ENCODE data around the gene CMC1.
"Not testable (repeated sequence)": the region's sequence is repeated elsewhere in the genome, so short reads cannot be mapped to it uniquely, and the experiment has no call there.

Gene CMC1

GRCh38 chr3:28247286-28247685 lies 5.9 kb downstream of the CMC1 start:
- DNase-seq, result no peak

GRCh38 chr3:28250999-28251398 lies 9.6 kb downstream of the CMC1 start:
- DNase-seq, result no peak

GRCh38 chr3:28252001-28252431 lies 10.6 kb downstream of the CMC1 start:
- no peak for DNase-seq

GRCh38 chr3:28253040-28253715 lies 11.8 kb downstream of the CMC1 start:
- no peak for DNase-seq

- DNase-seq, result no peak
These were observed 20.6 kb downstream of the CMC1 start for GRCh38 chr3:28262001-28262400.

DNA sequence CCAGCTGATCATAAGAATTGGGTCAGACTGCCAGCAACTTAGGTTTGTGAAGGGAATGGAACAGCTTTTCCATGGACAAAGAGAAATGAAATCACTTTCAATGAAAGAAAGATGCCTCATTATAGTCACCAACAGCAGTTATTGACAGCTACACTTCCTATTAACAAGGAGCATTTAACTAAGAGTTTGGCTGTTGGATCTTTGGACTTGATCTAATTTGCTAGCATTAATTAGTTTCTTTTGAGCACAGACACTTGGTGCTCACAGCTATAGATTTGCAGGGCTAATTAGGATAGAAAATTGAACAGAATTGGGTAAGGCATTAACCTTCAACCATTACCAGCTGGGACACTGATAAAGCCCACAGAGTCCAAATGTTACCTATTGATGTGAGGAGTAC lies 24.2 kb downstream of the CMC1 start:
- DNase-seq, result no peak

- DNase-seq, result no peak
These were observed 26.8 kb downstream of the CMC1 start for GRCh38 chr3:28267984-28268849.

GRCh38 chr3:28268989-28269388 lies 27.6 kb downstream of the CMC1 start:
- no peak for DNase-seq

DNA sequence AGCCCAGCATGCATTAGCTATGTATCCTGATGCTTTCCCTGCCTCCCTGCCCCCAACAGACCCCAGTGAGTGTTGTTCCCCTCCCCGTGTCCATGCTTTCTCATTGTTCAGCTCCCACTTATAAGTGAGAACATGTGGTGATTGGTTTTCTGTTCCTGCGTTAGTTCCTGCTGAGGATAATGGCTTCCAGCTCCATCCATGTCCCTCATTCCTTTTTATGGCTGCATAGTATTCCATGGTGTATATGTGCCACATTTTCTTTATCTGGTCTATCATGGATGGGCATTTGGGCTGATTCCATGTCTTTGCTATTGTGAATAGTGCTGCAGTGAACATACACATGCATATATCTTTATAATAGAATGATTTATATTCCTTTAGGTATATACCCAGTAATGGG lies 28.5 kb downstream of the CMC1 start:
- DNase-seq, result not testable (repeated sequence)

DNA sequence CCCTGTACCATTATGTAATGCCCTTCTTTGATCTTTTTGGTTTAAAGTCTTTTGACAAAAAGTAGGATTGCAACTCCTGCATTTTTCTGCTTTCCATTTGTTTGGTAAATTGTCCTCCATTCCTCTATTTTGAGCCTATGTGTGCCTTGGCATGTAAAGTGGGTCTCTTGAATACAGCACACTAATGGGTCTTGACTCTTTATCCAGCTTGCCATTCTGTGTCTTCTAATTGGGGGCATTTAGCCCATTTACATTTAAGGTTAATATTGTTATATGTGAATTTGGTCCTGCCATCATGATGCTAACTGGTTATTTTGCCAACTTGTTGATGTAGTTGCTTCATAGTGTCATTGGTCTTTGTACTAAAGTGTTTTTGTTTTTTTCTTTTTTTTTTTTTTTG lies 32.4 kb downstream of the CMC1 start:
- DNase-seq, result no peak

DNA sequence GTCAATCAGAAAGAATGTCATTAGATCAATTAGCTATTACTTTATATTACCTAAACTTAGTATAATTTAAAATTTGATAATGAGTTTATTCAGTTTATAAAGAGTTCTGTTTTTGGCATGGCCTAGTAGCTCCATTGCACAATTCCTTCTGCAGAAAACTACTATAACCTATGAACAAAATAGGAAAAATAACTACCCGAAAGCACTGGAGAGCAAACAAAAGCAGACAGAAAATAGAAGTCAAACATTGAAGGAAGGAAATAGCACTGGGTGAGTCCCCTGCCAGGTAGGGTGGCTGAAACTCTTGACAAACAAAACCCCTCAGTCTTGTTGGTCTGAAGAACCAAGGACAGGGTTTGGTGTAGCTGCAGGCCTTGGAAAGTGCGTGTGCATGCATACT lies 37.5 kb downstream of the CMC1 start:
- DNase-seq, result no peak

DNA sequence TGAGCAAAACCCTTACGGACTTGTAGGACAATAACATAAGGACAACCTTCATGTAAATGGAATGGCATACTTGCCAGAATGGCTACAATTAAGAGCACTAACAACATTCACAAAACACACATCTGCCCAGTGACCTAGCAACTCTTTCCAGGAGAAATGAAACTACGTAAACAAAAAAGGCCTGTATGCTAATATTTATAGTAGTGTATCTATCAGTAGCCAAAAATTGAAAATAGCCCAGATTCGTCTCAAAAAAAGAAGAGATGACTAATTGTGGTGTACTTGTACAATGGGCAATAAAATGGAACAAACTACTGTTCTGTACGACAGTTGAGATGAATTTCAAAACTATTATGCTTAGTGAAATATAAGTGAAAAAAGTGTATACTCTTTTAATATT lies 38.4 kb downstream of the CMC1 start:
- DNase-seq, result no peak

GRCh38 chr3:28280781-28281180 lies 39.4 kb downstream of the CMC1 start:
- DNase-seq, result no peak

GRCh38 chr3:28286595-28286994 lies 45.2 kb downstream of the CMC1 start:
- no peak for DNase-seq

- no peak for DNase-seq
These were observed 45.6 kb downstream of the CMC1 start for GRCh38 chr3:28287046-28287445.

DNA sequence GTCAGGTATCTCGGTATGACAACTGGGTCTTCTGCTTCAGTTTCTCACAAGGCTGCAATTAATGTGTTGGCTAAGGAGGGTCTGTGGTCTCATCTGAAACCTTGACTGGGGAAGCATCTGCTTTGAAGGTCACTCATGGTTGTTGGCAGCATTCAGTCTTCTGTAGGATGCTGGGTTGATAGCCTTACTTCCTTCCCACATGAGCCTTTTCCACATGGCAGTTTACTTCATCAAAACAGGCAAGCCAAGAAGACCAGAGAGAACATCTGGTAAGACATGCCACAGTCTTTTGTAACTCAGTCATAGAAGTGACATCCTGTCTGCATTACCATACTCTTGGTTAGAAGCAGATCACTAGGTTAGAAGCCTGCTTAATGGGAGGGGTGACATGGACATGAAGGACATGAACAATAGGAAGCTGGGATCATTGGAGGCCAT lies 49.5 kb downstream of the CMC1 start:
- no peak for DNase-seq

- DNase-seq, result no peak
These were observed 50.2 kb downstream of the CMC1 start for GRCh38 chr3:28291577-28291976.

DNA sequence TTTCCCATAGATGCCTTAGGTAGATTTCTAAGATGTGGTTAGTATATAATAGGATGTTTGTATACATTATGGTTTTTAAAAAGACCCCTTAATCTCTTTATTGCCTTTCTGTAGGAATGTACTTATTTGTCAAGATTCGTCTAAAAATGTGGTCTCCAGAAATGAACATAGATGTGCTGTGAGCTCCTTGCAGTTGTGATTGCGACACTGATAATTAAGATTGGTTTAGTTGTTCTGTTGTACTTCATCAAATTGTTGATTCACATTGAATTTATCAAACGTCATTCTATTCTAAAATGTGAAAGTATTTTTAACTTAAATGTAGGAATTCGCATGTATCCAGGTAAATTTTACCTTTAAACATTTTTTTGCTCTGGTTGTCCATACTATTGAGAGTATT lies 51.2 kb downstream of the CMC1 start:
- DNase-seq, result no peak

- DNase-seq, result no peak
These were observed 53.4 kb downstream of the CMC1 start for GRCh38 chr3:28294667-28295413.

DNA sequence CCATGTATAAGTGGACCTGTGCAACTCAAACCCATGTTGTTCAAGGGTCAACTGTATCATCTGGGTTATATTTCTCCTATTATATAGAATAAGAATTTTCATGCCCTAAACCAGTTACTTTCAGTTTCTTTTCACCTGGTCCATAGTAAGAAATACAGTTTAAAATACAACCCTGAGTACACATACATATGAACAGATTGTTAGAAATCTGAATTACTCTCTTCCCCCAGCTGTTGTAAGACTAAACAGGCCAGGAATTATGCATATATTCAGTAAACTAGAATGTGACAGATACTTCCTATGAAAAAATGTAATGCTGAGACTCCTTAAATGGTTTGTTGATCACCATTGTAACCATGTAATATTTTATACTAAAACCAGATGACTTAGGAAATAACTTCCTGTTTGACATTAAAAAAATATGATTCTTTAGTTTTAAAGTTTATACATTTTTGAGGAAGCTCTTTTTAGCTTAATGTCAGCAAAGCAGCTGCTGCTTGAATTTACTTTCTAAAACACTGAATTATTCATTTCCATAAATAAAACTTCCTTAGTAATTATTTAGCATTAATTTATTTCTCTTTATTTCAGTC lies 54.6 kb downstream of the CMC1 start:
- DNase-seq, result no peak

- no peak for DNase-seq
These were observed 58.3 kb downstream of the CMC1 start for GRCh38 chr3:28299705-28300104.

DNA sequence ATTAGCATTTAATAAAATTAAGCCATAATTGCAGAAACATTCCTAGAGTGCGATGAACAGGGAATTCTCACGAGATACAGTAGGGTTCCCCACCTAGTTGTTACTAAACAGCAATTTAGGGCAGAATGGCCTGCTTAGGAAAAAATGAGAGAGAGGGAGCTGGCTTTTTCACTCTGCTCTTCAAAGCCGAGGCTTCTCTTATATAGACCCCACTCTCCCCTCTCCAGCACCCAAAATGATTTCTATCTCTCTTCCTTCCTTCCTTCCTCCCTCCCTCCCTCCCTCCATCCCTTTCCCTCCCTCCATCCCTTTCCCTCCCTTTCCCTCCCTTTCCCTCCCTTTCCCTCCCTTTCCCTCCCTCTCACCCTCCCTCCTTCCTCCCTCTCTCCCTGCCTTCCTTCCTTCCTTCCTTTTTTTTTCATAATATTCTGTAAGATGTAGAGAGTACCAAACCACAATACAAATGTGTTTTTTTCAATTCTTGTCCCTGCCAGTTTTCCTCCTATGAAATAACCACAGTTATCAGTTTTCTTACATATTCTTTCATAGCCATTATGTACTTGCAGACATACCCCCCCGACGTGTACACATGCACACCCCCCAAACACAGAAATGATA lies 59.0 kb downstream of the CMC1 start:
- DNase-seq, result no peak

- no peak for DNase-seq
These were observed 60.3 kb downstream of the CMC1 start for GRCh38 chr3:28301688-28302087.
